GM12892 (cell line): ENCODE measurements around the gene LEMD2.

Source experiments
- DNase-seq: peaks from one replicate; pipeline ENCODE4 v3.0.0; 2011; ENCODE audit not compliant: insufficient read length
- FAIRE-seq: peaks from 2 replicates; lab custom pipeline; 2011; peaks lifted over from hg19 to GRCh38; lab: Jason Lieb, UNC
- POLR2A ChIP-seq: IDR thresholded peaks from 2 replicates; pipeline ENCODE4 v1.6.1; 2011; ENCODE audit warnings: low read depth, low read length, control low read depth
- POLR2AphosphoS5 ChIP-seq: IDR thresholded peaks from 2 replicates; pipeline ENCODE4 v1.6.1; 2011; ENCODE audit warnings: low read depth, low read length, control low read depth
- TAF1 ChIP-seq: IDR thresholded peaks from 2 replicates; pipeline ENCODE4 v1.6.1; 2011; ENCODE audit warnings: low read depth, mild to moderate bottlenecking, control low read depth, low read length, borderline replicate concordance

Gene LEMD2

GRCh38 chr6:33802186-33802958 is 13.4 kb upstream of the LEMD2 start:
- FAIRE-seq (no peak), DNase-seq (no peak)

GRCh38 chr6:33801611-33802010 is 12.7 kb upstream of the LEMD2 start:
- no peak for DNase-seq
- TF ChIP-seq POLR2A (no peak), TAF1 (no peak), POLR2AphosphoS5 (no peak)
- no peak for FAIRE-seq

More at GRCh38 chr6:33802186-33802958, 13.4 kb upstream of the LEMD2 start:
- TF ChIP-seq POLR2A (no peak), TAF1 (no peak), POLR2AphosphoS5 (no peak)

GRCh38 chr6:33800248-33800969 is 11.5 kb upstream of the LEMD2 start:
- FAIRE-seq (no peak), DNase-seq (no peak)
- no peak for TF ChIP-seq POLR2A
- no peak for TF ChIP-seq POLR2AphosphoS5
- no peak for TF ChIP-seq TAF1

GRCh38 chr6:33799454-33800113 is 10.7 kb upstream of the LEMD2 start:
- TF ChIP-seq TAF1 (no peak), POLR2AphosphoS5 (no peak), POLR2A (no peak)
- FAIRE-seq: no peak
- no peak for DNase-seq

- no peak for FAIRE-seq
- DNase-seq: no peak
- no peak for TF ChIP-seq POLR2A
These were observed 9.5 kb upstream of the LEMD2 start for GRCh38 chr6:33798343-33798848.

GRCh38 chr6:33797626-33798342 is 8.9 kb upstream of the LEMD2 start:
- FAIRE-seq (peak; percentile 42), DNase-seq (no peak)
- TF ChIP-seq TAF1 (no peak), POLR2AphosphoS5 (no peak), POLR2A (no peak)

- TF ChIP-seq TAF1 (no peak), POLR2AphosphoS5 (no peak), POLR2A (no peak)
- FAIRE-seq (no peak), DNase-seq (no peak)
These were observed 6.1 kb upstream of the LEMD2 start for GRCh38 chr6:33794910-33795623.

- DNase-seq (no peak), FAIRE-seq (no peak)
- TF ChIP-seq POLR2A (no peak), TAF1 (no peak), POLR2AphosphoS5 (no peak)
These were observed 4.1 kb upstream of the LEMD2 start for GRCh38 chr6:33792981-33793380.

GRCh38 chr6:33791620-33792019 is 2.7 kb upstream of the LEMD2 start:
- DNase-seq: no peak
- no peak for FAIRE-seq
- TF ChIP-seq POLR2AphosphoS5: no peak
- no peak for TF ChIP-seq TAF1
- TF ChIP-seq POLR2A: no peak

GRCh38 chr6:33790910-33791309 is 2.0 kb upstream of the LEMD2 start:
- TF ChIP-seq POLR2A: no peak
- no peak for TF ChIP-seq POLR2AphosphoS5
- no peak for TF ChIP-seq TAF1
- DNase-seq (no peak), FAIRE-seq (no peak)

GRCh38 chr6:33790379-33790778 is 1.4 kb upstream of the LEMD2 start:
- TF ChIP-seq TAF1 (no peak), POLR2AphosphoS5 (no peak), POLR2A (no peak)
- FAIRE-seq (no peak), DNase-seq (no peak)

GRCh38 chr6:33789550-33789895 is 593 bp upstream of the LEMD2 start:
- no peak for TF ChIP-seq TAF1
- TF ChIP-seq POLR2A: no peak
- TF ChIP-seq POLR2AphosphoS5: no peak
- FAIRE-seq: no peak
- DNase-seq: no peak
